CD14-positive monocyte (primary cell): ENCODE data around the gene SPON1. TPM values are rescaled to one million over a fixed set of nuclear protein-coding genes. Genes with fewer than 3 reads are reported as not detected.

ENCODE experiments used
- DNase-seq, 3 donors: peaks; one replicate each; pipeline ENCODE4 v3.0.0-alpha.2; 2011 to 2022
- H2AFZ ChIP-seq: 2 replicates; pipeline ENCODE4 v1.6.0; 2012; ENCODE audit warnings: mild to moderate bottlenecking, low read depth, low read length, inconsistent platforms; ENCODE audit not compliant: insufficient read depth, poor library complexity, severe bottlenecking
- H3K27ac ChIP-seq, 2 donors: 1 replicate in 1 of 2; 2 replicates in 1 of 2; pipeline ENCODE4 v1.5.1; 2012 to 2013; ENCODE audit warnings: low read length in 2 of 2, control low read depth in 1 of 2, inconsistent platforms in 1 of 2, low read depth in 1 of 2, mild to moderate bottlenecking in 1 of 2
- H3K27me3 ChIP-seq, 2 donors: one replicate each; pipeline versions ENCODE4 v1.6.0 to v1.6.1; 2011 to 2013; ENCODE audit warnings: low read length in 2 of 2; ENCODE audit not compliant: control insufficient read depth in 2 of 2, insufficient read depth in 2 of 2
- H3K36me3 ChIP-seq, 2 donors: replicated peaks in 1 of 2; 1 replicate in 1 of 2; 2 replicates in 1 of 2; pipeline versions ENCODE4 v1.5.1 to v1.6.1; 2012 to 2013; ENCODE audit warnings: low read length in 2 of 2, control low read depth in 1 of 2, inconsistent platforms in 1 of 2, mild to moderate bottlenecking in 1 of 2; ENCODE audit not compliant: insufficient read depth in 2 of 2, control insufficient read depth in 1 of 2
- H3K4me1 ChIP-seq, 2 donors: 1 replicate in 1 of 2; 2 replicates in 1 of 2; pipeline versions ENCODE4 v1.5.1 to v1.6.1; 2012 to 2013; ENCODE audit warnings: low read length in 2 of 2, control low read depth in 1 of 2, inconsistent platforms in 1 of 2, mild to moderate bottlenecking in 1 of 2, moderate library complexity in 1 of 2; ENCODE audit not compliant: insufficient read depth in 2 of 2, control insufficient read depth in 1 of 2
- H3K4me2 ChIP-seq: replicated peaks from 2 replicates; pipeline ENCODE3; 2012; ENCODE audit warnings: low read length, moderate library complexity, mild to moderate bottlenecking; ENCODE audit not compliant: poor library complexity, severe bottlenecking; ENCODE audit errors: extremely low read depth
- H3K4me3 ChIP-seq, 3 experiments: fragments of 200-600 bp in 1 of 3; sonication (generic) in 1 of 3; replicated peaks in 1 of 3; 1 replicate in 2 of 3; 2 replicates in 1 of 3; pipeline ENCODE4 v1.5.1; 2011 to 2013; ENCODE audit warnings: low read length in 3 of 3, mild to moderate bottlenecking in 3 of 3, control low read depth in 2 of 3, low read depth in 2 of 3, inconsistent platforms in 1 of 3, moderate library complexity in 1 of 3
- H3K79me2 ChIP-seq: 2 replicates; pipeline ENCODE4 v1.6.0; 2012; ENCODE audit warnings: mild to moderate bottlenecking, control low read depth, inconsistent platforms, low read length, moderate library complexity; ENCODE audit not compliant: insufficient read depth
- H3K9ac ChIP-seq: 2 replicates; pipeline ENCODE4 v1.6.0; 2017; ENCODE audit warnings: low read length, mild to moderate bottlenecking; ENCODE audit not compliant: insufficient read depth, poor library complexity, severe bottlenecking
- H3K9me3 ChIP-seq, 2 donors: replicated peaks in 1 of 2; 1 replicate in 1 of 2; 2 replicates in 1 of 2; pipeline versions ENCODE4 v1.5.1 to v1.6.1; 2012 to 2013; ENCODE audit warnings: low read length in 2 of 2, control low read depth in 1 of 2; ENCODE audit not compliant: control insufficient read depth in 1 of 2, insufficient read depth in 1 of 2
- H4K20me1 ChIP-seq: 2 replicates; pipeline ENCODE4 v1.6.0; 2012; ENCODE audit warnings: mild to moderate bottlenecking, low read length, control low read depth, moderate library complexity; ENCODE audit not compliant: insufficient read depth
- H3K27ac Mint-ChIP-seq, 7 donors: one replicate each; pipeline ENCODE4 v1.8.0; 2020; ENCODE audit warnings: mild to moderate bottlenecking in 7 of 7, mixed read lengths in 7 of 7, moderate library complexity in 6 of 7, inconsistent platforms in 2 of 7
- H3K27me3 Mint-ChIP-seq, 3 donors: one replicate each; pipeline ENCODE4 v1.8.0; 2021 to 2022; ENCODE audit warnings: low read depth in 3 of 3, mild to moderate bottlenecking in 3 of 3, mixed read lengths in 3 of 3, moderate library complexity in 3 of 3, inconsistent platforms in 1 of 3
- H3K36me3 Mint-ChIP-seq, 2 donors: one replicate each; pipeline ENCODE4 v1.8.0; 2020; ENCODE audit warnings: mixed read lengths in 2 of 2, inconsistent platforms in 1 of 2, mild to moderate bottlenecking in 1 of 2
- H3K4me1 Mint-ChIP-seq: one replicate; pipeline ENCODE4 v1.8.0; 2020; ENCODE audit warnings: mild to moderate bottlenecking, mixed read lengths
- H3K4me3 Mint-ChIP-seq, 2 donors: one replicate each; pipeline ENCODE4 v1.8.0; 2020; ENCODE audit warnings: mild to moderate bottlenecking in 2 of 2, mixed read lengths in 2 of 2, moderate library complexity in 1 of 2
- H3K9me3 Mint-ChIP-seq, 7 donors: one replicate each; pipeline ENCODE4 v1.8.0; 2020 to 2022; ENCODE audit warnings: mixed read lengths in 7 of 7, mild to moderate bottlenecking in 6 of 7, moderate library complexity in 6 of 7, inconsistent platforms in 2 of 7
- WGBS: methylation state at CpG from one replicate; pipeline ENCODE4 v1.1.5; 2013; ENCODE audit warnings: missing lambda C conversion rate; ENCODE audit not compliant: insufficient coverage; 5-methylcytosine and 5-hydroxymethylcytosine counted together
- intact Hi-C, 2 donors: fragments of 100-400 bp; cut with micrococcal nuclease; formaldehyde crosslinking; loops; one replicate each; pipeline versions ENCODE4 v1.15.0 to v1.15.1; 2023
- polyA plus RNA-seq, 3 donors: library from polyadenylated mRNA; depleted of rRNA in 1 of 3; unstranded in 2 of 3; stranded (reverse) in 1 of 3; fragments of 300-500 nt in 2 of 3; fragments of >200 nt in 1 of 3; fragmentation: Illumina TruSeq in 2 of 3; gene quantifications; 1 replicate in 2 of 3; 2 replicates in 1 of 3; pipeline ENCODE4 v1.2.3, GENCODE V29; 2012 to 2021
- TF ChIP-seq, protein P1 (sequence below): fragments of 200-600 bp; IDR thresholded peaks from one replicate; pipeline ENCODE4 v1.8.0; 2022; ENCODE audit warnings: antibody characterized with exemption, mild to moderate bottlenecking

SPON1 gene
- polyA plus RNA-seq, 3 donors, result not detected

DNA sequence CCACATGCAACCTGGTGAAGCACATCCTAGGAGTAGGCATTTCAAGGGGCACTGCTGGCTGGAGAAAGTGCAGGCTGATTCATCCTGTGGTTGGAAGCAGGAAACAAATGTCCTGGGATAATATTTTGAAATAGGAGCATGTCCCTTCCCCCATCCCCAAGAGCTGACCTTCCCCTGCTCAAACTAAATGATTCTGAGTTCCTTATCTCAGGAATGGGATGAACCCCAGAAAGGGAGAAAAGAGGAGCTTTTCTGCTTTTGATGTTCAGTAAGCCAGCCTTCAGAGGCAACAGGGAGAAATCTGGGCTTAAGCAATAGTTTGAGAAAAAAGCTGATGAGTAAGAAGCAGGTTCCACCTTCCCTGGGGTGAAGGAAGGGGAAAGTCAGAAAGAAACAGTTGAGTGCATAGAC is 19.5 kb upstream of the SPON1 start:
- Mint-ChIP-seq H3K9me3 (peaks cover 0 to 9% (median 3%) of the 10 kb centered on the region in 7 donors), H3K36me3 (no peaks in the 10 kb centered on the region), H3K27me3 (peaks cover 0 to 2% (median 2%) of the 10 kb centered on the region in 3 donors), H3K4me3 (no peak overlapping the region), H3K4me1 (no peaks in the 10 kb centered on the region), H3K27ac (no peak overlapping the region)
- Histone ChIP-seq H3K79me2 (no peaks in the 10 kb centered on the region), H3K4me2 (no peak overlapping the region), H3K9me3 (no peaks in the 10 kb centered on the region), H3K4me3 (no peak overlapping the region), H4K20me1 (no peaks in the 10 kb centered on the region), H2AFZ (no peak overlapping the region), H3K36me3 (no peaks in the 10 kb centered on the region), H3K27me3 (no peaks in the 10 kb centered on the region), H3K4me1 (no peaks in the 10 kb centered on the region), H3K9ac (no peak overlapping the region), H3K27ac (no peak overlapping the region)
- TF ChIP-seq, protein P1, sequence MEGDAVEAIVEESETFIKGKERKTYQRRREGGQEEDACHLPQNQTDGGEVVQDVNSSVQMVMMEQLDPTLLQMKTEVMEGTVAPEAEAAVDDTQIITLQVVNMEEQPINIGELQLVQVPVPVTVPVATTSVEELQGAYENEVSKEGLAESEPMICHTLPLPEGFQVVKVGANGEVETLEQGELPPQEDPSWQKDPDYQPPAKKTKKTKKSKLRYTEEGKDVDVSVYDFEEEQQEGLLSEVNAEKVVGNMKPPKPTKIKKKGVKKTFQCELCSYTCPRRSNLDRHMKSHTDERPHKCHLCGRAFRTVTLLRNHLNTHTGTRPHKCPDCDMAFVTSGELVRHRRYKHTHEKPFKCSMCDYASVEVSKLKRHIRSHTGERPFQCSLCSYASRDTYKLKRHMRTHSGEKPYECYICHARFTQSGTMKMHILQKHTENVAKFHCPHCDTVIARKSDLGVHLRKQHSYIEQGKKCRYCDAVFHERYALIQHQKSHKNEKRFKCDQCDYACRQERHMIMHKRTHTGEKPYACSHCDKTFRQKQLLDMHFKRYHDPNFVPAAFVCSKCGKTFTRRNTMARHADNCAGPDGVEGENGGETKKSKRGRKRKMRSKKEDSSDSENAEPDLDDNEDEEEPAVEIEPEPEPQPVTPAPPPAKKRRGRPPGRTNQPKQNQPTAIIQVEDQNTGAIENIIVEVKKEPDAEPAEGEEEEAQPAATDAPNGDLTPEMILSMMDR, result no peak
- DNase-seq, result no peak
- intact Hi-C loops, result no loop called here

DNA sequence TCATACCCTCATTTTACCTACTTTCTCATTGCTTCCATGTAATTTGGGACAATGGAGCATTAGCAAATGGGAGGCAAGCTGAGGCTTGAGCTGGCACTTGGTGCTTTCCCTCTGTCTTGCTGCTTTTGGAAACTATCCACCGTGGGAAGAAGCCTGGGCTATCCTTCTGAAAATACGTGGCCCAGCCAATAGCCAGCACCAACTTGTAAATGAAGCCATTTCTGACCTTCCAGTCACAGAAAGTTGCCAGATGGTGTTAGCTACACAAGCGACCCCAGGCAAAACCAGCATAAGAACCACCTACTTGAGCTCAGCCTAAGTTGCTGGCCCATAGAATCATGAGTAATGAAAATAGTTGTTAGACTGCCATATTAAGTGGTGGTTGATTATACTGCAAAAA is 18.5 kb upstream of the SPON1 start:
- no peaks in the 10 kb centered on the region for H3K4me1 Mint-ChIP-seq
- TF ChIP-seq, protein P1, result no peak
- H3K4me2 ChIP-seq, result no peak overlapping the region

More for the DNA sequence above, 18.5 kb upstream of the SPON1 start:
- Mint-ChIP-seq H3K27me3 (peaks cover 0 to 2% (median 2%) of the 10 kb centered on the region in 3 donors), H3K9me3 (peaks cover 0 to 5% (median 3%) of the 10 kb centered on the region in 7 donors), H3K4me3 (no peak overlapping the region), H3K27ac (no peak overlapping the region), H3K36me3 (no peaks in the 10 kb centered on the region)
- Histone ChIP-seq H2AFZ (no peak overlapping the region), H3K9ac (no peak overlapping the region), H3K27ac (no peak overlapping the region), H4K20me1 (no peaks in the 10 kb centered on the region), H3K79me2 (no peaks in the 10 kb centered on the region), H3K27me3 (no peaks in the 10 kb centered on the region), H3K4me1 (no peaks in the 10 kb centered on the region), H3K4me3 (no peak overlapping the region), H3K36me3 (no peaks in the 10 kb centered on the region), H3K9me3 (no peaks in the 10 kb centered on the region)
- intact Hi-C loops, result no loop called here
- no peak for DNase-seq
- whole genome bisulfite sequencing, result 100% methylated on average over 2 of the region's 3 CpGs
